ENCODE results near the gene RWDD2A.

The RWDD2A gene

GRCh38 chr6:83180426-83180950, 12.7 kb upstream of the RWDD2A start (continued):
- TF ChIP-seq ZBTB20 (tag by site-specific recombination; IDR thresholded peaks at IDR 0.05) (no peak), PRDM2 (tag by site-specific recombination; IDR thresholded peaks at IDR 0.05; ENCODE audit: borderline replicate concordance) (no peak), ZNF580 (tag by site-specific recombination; IDR thresholded peaks at IDR 0.05) (no peak), GLIS1 (tag by site-specific recombination; IDR thresholded peaks at IDR 0.05) (no peak), EGR2 (tag by site-specific recombination; IDR thresholded peaks at IDR 0.05; ENCODE audit: low read depth) (no peak), PRDM4 (tag by site-specific recombination; IDR thresholded peaks at IDR 0.05) (no peak), ZNF423 (tag by site-specific recombination; IDR thresholded peaks at IDR 0.05) (no peak), ZNF416 (tag by site-specific recombination; IDR thresholded peaks at IDR 0.05) (no peak), ZNF610 (tag by site-specific recombination; IDR thresholded peaks at IDR 0.05; ENCODE audit: borderline replicate concordance) (no peak), ZNF473 (tag by site-specific recombination; IDR thresholded peaks at IDR 0.05) (no peak), ZNF629 (tag by site-specific recombination; IDR thresholded peaks at IDR 0.05) (no peak), ZNF214 (tag by site-specific recombination; IDR thresholded peaks at IDR 0.05; ENCODE audit: borderline replicate concordance) (no peak), ZNF366 (tag by site-specific recombination; conservative IDR thresholded peaks at IDR 0.05) (no peak), ZNF585B (tag by site-specific recombination; IDR thresholded peaks at IDR 0.05) (no peak)

- peaks cover 48 to 94% of the 10 kb centered on the region in 2 experiments for H3K36me3 ChIP-seq (ENCODE audit: control insufficient read depth in 2 of 2, insufficient read depth in 1 of 2, low read length in 2 of 2)
- no peaks in the 10 kb centered on the region for H3K9me3 ChIP-seq (ENCODE audit: control insufficient read depth, insufficient read depth, low read depth, low read length)
- no peaks in the 10 kb centered on the region for H3K4me1 ChIP-seq (ENCODE audit: control insufficient read depth, insufficient read depth, low read length)
- TF ChIP-seq ZNF146 (tag by site-specific recombination; IDR thresholded peaks at IDR 0.05) = no peak
- no peak for TF ChIP-seq ZNF692 (tag by site-specific recombination; IDR thresholded peaks at IDR 0.05)
- TF ChIP-seq SP7 (tag by site-specific recombination; IDR thresholded peaks at IDR 0.05) = 0 out of 2 replicates have a peak, but pooled peaks have one; percentile 31
- no peak for TF ChIP-seq HOXD13 (CRISPR knock-in tag; IDR thresholded peaks at IDR 0.05; ENCODE audit: borderline replicate concordance)
- TF ChIP-seq ZSCAN23 (tag by site-specific recombination; IDR thresholded peaks at IDR 0.05) = no peak
- peak; percentile 78 for TF ChIP-seq ATF2 (tag by site-specific recombination; IDR thresholded peaks at IDR 0.05; ENCODE audit: low read depth)
- TF ChIP-seq ZNF629 (tag by site-specific recombination; IDR thresholded peaks at IDR 0.05) = peak; percentile 51; the same call in 1 of the 2 replicates
- peak; percentile 53; the same call in 1 of the 2 replicates for TF ChIP-seq ZNF362 (tag by site-specific recombination; IDR thresholded peaks at IDR 0.05)
- ChIA-PET POLR2A (no interaction called here), CTCF (interaction anchor here (0.9 to 1.0 kb wide), 2 partner anchors 33 to 115 kb away, joined by 3 to 4 read pairs; partner anchors contain the start of gene DOP1A)
- H3K27ac ChIP-seq (ENCODE audit: extremely low read depth, low read depth, low read length) = no peak overlapping the region
- no peak overlapping the region for H3K4me3 ChIP-seq (ENCODE audit: low read depth, low read length)
These were observed 11.0 kb upstream of the RWDD2A start for GRCh38 chr6:83182114-83182513.
